ENCODE measurements around the gene SPTLC3.

Gene SPTLC3

DNA sequence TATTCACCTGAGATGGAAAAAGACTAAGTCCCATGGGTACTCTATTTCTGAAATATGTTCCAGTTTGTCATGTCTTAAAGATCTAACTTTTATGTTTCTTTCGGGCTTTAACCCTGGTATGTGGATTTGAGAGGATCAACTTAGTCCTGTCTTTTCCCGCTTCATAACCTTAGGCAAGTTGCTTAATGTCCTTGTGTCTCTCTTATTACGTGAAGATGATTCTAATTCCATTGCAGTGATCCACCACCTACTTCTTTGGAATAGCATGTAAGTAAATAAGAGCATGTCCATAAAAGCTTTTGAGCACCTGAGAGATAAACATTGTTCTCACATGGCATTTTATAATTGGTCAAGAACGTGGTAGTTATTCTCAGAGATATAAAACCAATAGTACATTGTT is 23.0 kb downstream of the SPTLC3 start:
- no peak for DNase-seq (ENCODE audit: low read depth)

DNA sequence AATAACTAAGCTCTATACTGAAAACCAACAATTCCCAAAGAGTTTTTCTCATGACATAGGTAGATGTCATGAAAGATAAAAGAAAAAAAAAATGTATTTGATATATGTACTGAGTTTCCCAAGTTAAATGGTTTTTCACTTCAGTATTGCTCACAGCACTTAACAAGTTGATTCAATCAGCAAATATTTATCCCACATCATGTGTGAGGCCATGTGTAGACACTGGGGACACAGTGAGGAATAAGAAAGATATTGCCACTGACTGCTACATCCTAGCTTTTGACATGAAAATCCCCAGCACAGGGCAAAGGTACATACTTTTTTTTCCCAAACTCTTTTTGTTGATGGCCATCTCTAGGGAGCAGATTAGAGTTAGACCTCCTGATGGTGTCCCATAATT is 25.3 kb downstream of the SPTLC3 start:
- no peak for DNase-seq (ENCODE audit: low read depth)

GRCh38 chr20:13034936-13035335 is 26.2 kb downstream of the SPTLC3 start:
- DNase-seq (ENCODE audit: low read depth) = no peak

GRCh38 chr20:13035399-13036152 is 26.8 kb downstream of the SPTLC3 start:
- no peak for DNase-seq (ENCODE audit: low read depth)

DNA sequence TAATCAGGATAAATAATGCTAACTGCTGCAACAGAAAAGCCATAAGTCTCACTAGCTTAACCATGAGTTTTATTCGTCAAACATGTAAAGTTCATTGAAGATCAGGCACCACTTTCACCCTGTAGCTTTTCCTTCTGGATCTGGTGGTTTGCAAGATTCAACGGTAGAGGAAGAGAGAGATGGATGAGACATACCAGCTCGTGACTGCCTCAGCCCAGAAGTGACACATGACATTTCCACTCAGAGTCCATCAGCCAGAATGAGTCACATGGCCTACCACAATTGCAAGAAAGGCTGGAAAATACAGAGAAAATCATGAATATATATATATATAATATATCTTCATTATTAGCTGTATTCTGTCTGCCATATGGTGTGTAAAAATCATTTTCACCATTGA is 29.0 kb downstream of the SPTLC3 start:
- DNase-seq (ENCODE audit: low read depth) = no peak

DNA sequence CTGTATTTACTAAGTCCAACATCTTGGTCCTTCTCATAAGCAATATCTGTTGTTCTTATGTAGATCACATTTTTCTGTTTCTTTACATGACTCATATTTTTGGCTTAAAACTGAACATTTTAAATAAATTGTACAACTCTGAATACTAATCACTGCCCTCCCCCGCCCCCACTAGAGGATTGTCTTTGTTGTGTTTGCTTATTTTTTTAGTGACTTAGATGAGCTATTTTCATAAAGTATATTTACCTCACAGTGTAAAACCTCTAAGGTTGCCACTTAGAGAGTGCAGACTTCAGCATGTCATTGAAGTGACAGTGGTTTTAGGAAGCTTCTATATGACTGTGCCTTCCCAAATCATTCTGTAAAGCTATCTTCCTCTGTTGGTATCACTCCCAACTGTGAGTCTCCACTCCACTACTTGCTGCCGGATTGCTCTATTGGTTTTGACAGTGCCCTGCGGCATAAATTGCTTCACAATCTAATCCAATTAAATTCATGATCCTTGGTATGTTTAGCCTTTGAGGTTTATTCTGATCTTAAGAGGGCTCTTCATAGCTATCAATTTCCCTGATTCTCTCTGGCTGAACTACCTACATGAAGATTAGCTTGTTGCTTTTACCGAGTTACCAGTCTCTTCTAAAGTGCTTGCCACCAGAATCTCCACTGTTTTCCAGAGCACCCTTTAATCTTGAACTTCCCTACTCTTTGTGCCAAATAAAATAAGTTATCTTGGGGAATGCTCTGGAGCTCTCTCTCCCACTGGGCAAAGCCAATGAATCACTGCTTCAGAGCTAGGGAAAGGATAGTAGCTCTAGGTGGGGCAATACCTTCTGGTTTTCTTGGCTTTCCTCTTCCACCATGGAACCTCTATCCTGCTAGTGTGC is 33.0 kb downstream of the SPTLC3 start:
- no peak for DNase-seq (ENCODE audit: low read depth)

- DNase-seq (ENCODE audit: low read depth) = no peak
Observed at GRCh38 chr20:13042458-13042794, 33.7 kb downstream of the SPTLC3 start.

DNA sequence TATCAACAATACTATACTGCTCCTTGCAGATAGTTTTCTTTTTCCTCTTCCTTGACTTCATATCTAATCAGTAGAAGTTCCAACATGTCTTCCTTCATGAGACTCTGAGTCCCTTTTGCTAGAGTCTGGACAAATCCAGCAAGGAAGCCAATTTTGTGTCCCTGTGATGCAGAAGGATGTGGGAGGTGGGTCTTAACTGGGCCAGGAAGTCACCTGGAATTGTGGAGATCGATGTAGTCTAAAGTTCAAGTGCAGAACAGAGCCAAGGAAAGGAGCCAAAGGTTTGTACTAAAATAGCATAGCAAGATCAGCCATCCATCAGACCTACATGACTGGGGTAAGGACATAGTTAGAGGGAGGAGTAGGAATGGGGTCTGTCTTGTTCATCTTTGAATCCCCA is 37.6 kb downstream of the SPTLC3 start:
- no peak for DNase-seq (ENCODE audit: low read depth)

- DNase-seq (ENCODE audit: low read depth) = no peak
Observed at GRCh38 chr20:13054011-13054410, 45.2 kb downstream of the SPTLC3 start.

DNA sequence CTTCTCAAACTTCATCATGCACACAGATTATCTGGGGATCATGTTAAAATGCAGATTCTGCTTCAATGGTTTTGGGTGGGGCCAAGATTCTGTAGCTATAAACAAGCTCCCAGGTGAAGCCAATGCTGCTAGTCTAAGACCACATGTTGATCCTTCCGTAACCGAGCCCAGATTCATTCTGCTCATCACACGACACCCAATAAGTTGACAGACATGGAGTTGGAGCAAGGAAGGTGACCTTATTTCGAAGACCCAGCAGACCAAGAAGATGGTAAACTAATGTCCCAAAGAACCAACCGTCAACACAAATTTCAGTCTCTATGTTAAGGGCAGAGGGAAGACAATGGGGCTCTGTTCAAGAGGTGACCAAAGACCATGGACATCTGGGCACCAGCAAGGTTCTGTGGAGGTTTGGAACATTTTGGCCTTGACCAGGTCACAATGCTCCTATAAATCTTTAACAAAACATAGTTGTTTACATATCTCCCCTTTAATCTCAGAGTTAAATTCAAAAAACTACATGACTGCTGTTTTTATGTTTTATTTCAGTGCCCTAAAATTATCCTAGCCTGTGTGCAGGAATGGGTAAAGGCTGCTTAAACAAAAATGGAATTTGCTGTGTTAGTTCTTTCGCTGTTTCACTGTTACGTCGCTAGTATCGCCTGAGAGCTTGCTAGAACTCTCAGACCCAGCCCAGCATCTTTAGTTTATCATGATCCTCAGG is 50.1 kb downstream of the SPTLC3 start:
- no peak for DNase-seq (ENCODE audit: low read depth)

DNA sequence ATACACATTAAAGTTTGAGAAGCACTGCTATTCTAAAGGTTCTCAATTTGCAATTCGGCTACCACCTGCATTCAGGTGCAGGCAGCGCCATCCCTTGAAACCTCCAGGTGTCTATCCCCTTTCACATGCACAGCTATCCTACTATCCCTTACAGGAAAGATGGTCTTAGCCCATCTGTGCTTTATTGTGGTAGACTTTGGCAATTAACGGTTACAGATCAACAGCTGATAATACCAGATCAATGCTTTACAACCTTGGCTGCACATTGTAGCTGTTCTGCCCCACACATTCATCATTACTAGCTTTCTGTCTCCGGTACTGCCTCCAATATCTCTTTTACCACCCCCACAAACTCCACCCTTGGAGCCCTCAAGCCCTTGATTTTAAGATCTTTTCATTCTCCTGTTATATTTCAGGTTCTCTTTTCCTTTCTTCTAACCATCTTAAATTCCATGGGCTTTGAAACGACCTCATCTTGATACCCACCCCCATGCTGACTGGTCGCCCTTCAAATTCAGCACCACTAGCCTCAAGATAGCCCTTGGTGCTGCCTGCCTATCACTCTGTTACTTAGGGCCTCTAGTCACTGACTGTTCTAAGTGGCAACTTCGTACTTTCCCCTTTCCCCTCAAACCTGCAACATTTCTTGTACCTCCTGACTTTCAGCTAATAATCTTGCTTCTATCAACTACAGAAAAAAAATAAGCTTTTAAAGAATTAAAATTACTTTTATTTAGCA is 50.8 kb downstream of the SPTLC3 start:
- DNase-seq (ENCODE audit: low read depth) = no peak

- DNase-seq (ENCODE audit: low read depth) = no peak
Observed at GRCh38 chr20:13060327-13060726, 51.6 kb downstream of the SPTLC3 start.

DNA sequence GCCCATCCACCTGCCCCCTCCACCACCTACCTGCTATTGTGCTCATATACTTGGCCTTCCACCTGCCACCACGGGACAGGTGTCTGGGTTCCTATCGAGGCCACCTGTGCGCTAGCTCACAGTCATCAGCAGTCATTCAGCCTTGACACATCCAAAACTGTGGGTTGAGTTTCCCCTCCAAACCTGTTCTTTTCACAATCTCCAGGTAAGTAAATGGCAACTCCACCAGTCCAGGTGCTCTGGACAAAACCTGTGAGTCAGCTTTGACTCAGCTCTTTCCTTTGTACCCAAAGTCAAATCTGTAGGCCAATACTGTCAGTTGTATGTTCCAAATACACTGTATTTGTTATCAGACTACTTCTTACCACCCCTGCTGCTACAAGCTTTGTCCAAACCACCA is 52.6 kb downstream of the SPTLC3 start:
- no peak for DNase-seq (ENCODE audit: low read depth)

DNA sequence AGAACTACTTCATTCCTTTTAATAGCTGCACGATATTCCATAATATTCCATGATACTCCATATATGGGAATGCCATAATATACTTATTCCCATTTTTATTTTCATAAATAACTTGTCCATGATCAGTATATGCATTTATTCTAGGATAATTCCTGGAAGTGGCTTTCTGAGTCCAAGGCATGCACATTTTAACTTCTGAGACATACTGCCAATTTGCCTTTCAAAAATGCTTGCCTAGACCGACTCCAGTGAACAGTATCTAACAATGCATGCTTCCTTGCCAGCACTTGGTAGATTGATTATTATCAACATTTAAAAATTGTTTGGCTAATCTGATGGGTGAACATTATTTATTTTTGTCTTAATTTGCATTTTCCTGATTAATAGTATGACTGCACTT is 54.0 kb downstream of the SPTLC3 start:
- DNase-seq (ENCODE audit: low read depth) = no peak

DNA sequence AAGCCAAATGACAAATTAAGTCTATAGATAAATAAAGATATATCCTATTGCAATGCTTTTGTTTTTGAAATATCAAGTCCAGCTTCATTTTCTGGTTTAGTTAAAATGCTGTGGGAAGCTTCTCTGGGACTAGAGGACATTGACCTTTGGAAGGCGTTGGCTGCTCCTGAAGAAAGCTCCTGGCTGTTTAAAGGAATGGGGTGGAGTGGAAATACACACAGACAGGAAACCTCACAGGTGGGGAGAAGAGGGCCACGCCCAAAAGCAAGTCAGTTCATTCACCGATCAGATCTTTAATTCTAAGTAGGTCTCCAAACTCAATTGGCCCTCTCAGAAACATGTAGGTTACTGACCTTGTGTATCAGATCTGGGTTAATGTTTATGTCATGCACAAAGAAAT is 59.6 kb downstream of the SPTLC3 start:
- DNase-seq (ENCODE audit: low read depth) = no peak

DNA sequence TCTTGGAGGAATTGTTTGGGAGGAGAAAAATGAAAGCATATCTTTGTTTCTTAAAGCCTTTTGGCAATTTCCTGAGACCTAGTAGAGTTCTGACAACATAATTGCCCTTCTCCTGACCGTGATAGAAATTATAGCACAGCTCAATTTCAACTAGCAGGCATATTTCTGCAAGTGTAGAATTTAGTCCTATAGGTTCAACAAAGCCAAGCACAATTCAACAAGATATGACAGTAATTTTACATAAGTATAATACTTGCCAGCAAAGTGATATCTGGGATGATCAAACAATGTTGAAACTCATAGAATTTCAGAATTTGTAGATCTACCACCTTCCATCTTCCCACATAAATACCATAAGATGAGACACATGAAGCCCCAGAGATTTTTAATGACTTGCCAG is 73.1 kb downstream of the SPTLC3 start:
- DNase-seq (ENCODE audit: low read depth) = no peak

- no peak for DNase-seq (ENCODE audit: low read depth)
Observed at GRCh38 chr20:13082378-13082777, 73.6 kb downstream of the SPTLC3 start.

DNA sequence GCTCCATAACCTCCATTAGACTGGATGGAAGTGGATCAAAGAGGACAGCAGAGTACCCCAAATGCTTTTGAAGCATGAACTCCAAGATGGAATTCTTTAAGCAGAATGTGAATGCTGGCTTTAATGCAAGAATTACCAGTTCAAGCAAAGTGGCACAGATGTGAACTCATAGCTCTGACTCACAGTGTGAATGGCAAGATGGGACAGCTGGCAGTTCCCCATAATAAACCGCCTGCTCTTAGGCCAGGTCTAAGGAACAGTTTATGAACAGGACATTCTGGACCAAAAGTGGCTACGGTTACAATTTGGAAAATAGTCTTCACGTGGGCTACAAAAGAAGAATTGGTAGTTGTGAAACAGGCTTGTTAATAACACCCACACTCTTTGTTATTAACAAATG is 76.5 kb downstream of the SPTLC3 start:
- no peak for DNase-seq (ENCODE audit: low read depth)

GRCh38 chr20:13089950-13090469 is 81.2 kb downstream of the SPTLC3 start:
- DNase-seq (ENCODE audit: low read depth) = no peak

DNA sequence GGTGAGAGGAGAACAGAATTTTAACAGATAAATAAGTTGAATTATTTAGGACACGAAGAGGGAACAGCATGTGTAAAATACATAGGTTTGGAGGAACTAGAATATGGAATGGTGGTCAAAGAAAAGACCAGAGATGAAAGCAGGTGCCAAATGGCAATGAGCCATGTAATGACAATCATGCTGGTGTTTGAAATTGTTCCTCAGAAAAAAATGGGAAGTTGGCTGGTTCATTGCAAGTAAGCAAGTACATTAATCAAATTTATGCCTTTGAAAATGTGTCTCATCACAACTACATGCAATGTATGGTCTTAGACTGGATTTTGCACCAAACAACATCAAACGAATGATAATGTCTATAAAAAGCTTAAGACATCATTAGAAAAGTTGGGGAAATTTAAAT is 83.3 kb downstream of the SPTLC3 start:
- no peak for DNase-seq (ENCODE audit: low read depth)

GRCh38 chr20:13094976-13095375 is 86.2 kb downstream of the SPTLC3 start:
- no peak for DNase-seq (ENCODE audit: low read depth)

All from fibroblast of the conjunctiva (primary cell).